ENCODE data around the gene TNNT2. TPM values are rescaled to one million over a fixed set of nuclear protein-coding genes. Genes with fewer than 3 reads are reported as not detected.

The TNNT2 gene
- total RNA-seq, 1 donor from 2014 or later, result 21.3 TPM

DNA sequence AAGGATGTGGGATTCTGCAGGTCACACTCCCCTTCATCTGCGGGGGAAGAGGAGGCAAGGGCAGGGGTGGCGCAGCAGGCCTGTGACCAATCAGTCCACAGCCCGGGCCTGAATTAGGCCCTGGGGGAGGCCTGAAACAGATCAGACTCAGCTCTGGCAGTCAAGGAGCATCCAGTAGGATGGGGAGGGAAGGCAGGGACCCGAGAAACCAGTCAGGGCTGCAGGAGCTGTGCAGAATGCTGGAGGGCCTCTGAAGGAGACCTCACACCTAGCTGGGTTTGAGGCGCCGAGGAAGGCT, 12.7 kb downstream of the TNNT2 start:
- Mint-ChIP-seq H3K27me3 (peaks cover 11% of the 10 kb centered on the region), H3K36me3 (no peaks in the 10 kb centered on the region), H3K9me3 (no peaks in the 10 kb centered on the region), H3K4me3 (no peak overlapping the region), H3K4me1 (ENCODE audit: unreplicated experiment) (no peaks in the 10 kb centered on the region), H3K27ac (no peak overlapping the region)
- TF ChIP-seq CTCF (conservative IDR thresholded peaks at IDR 0.05), result no peak
- no peak for DNase-seq (ENCODE audit: extremely low spot score, unreplicated experiment)

DNA sequence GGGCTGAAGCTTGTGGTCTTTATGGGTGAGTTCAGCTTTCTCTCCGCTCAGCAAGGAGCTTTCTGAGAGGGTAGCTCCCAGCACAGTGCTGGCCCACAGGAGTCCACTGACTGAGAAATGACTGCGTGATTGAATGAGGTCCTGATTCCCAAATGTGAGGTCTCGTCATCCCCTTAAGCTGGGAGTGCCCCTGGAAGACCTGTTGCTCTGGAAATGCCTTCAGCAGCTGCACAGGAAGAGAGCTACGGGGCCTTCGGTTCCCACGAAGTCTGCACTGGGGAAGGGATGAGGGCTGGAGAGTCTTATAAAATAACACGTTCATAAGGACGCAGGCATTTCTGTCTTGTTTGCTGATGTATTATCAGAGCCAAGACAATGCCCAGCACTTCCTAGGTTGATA, 14.0 kb downstream of the TNNT2 start:
- Mint-ChIP-seq H3K36me3 (no peaks in the 10 kb centered on the region), H3K4me3 (no peak overlapping the region), H3K9me3 (no peaks in the 10 kb centered on the region), H3K27ac (no peak overlapping the region), H3K4me1 (ENCODE audit: unreplicated experiment) (no peaks in the 10 kb centered on the region), H3K27me3 (peaks cover 7% of the 10 kb centered on the region)
- no peak for DNase-seq (ENCODE audit: extremely low spot score, unreplicated experiment)
- TF ChIP-seq CTCF (conservative IDR thresholded peaks at IDR 0.05), result no peak

DNA sequence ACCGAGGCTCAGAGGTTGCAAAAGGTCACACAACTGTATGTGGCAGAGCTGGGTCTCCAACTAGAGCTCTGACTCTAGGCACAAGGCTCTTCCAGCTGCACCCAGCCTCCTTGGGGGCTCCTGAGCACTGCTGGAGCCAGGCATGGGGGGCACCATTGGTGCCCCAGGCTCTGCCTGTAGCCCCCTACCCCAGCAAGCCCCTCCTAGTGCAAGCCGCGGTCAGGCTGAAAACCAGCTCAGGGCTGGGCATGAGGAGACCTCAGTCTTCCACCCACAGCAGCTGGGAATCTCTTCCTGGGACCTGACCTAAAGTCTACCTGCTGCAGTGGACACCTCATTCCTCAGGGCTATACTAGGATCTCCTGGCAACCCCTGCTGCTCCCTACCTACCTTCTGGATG, 14.6 kb downstream of the TNNT2 start:
- Mint-ChIP-seq H3K27me3 (peaks cover 4% of the 10 kb centered on the region), H3K36me3 (no peaks in the 10 kb centered on the region), H3K27ac (no peak overlapping the region), H3K9me3 (no peaks in the 10 kb centered on the region), H3K4me3 (no peak overlapping the region), H3K4me1 (ENCODE audit: unreplicated experiment) (no peaks in the 10 kb centered on the region)
- no peak for DNase-seq (ENCODE audit: extremely low spot score, unreplicated experiment)
- no peak for TF ChIP-seq CTCF (conservative IDR thresholded peaks at IDR 0.05)

DNA sequence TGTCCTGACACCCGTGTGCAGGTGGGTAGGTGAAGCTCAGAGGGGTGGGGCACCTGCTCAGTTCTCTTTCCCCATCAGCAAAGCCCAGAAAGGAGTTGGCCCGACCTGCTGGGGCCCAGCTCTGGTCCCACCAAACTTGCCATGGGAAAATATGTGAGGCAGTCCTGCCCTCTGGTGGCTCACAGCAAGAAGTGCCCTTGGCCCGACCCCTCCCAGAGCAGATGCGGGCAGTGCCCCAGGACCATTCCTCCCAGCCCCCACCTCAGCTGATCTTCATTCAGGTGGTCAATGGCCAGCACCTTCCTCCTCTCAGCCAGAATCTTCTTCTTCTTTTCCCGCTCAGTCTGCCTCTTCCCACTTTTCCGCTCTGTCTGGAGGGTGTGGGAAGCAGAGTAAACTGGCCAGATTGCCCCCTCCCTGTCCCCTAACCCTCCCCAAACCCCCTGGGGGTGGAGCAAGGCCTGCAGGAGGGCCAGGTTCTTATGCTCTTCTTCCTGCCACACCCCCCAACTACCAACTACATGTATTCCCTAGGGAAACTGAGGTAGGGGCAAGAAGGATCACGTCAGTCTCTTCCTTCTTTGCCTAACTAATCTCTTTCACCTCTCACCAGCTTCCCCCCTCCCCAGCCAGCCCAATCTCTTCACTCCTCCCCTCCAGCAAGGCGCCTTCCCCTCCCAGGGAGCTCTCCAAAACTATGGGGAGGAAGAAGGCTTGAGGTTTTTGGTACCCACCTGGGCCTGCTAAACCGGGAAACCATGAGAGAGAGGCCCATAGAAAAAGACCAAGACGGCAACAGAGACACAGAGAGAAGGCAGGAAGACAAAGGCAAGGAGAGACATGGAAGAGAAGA, 15.6 kb downstream of the TNNT2 start:
- DNase-seq (ENCODE audit: extremely low spot score, unreplicated experiment), result no peak
- Mint-ChIP-seq H3K4me1 (ENCODE audit: unreplicated experiment) (no peaks in the 10 kb centered on the region), H3K27me3 (no peaks in the 10 kb centered on the region), H3K36me3 (no peaks in the 10 kb centered on the region), H3K4me3 (no peak overlapping the region), H3K9me3 (no peaks in the 10 kb centered on the region), H3K27ac (no peak overlapping the region)
- peak; percentile 91 for TF ChIP-seq CTCF (conservative IDR thresholded peaks at IDR 0.05)

DNA sequence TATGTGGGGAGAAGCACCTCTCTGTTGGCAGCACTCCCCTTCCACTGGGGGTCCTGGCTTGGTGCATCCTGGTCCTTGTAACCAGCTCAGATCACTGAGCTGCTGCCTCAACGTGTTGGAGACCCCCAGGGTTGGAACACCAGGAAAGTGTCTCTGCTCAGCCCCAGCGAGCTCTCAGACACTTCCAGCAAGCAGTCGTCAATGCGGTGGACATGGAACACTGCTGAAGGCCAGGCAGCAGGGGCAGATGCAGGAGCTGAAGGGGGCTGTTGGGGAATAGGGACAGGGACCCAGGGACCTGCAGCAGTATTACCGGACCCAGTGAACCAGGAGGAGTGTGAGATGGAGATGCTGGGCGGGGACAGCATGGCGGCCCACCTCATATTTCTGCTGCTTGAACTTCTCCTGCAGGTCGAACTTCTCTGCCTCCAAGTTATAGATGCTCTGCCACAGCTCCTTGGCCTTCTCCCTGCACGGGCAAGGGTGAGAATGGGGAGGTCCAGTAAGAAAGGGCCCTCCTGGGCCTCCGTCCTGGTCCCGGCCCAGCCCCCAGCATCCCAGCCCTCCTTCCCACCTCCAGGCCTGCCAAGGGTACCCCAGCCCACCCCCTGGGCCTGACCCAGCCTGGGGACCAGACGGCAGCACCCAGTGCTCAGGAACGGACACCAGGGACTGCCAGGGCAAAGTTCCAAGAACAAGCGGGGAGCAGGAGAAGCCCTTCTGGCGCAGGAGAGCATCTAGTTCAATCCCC, 16.4 kb downstream of the TNNT2 start:
- no peak overlapping the region for H3K27ac Mint-ChIP-seq
- no peak for TF ChIP-seq CTCF (conservative IDR thresholded peaks at IDR 0.05)
- DNase-seq (ENCODE audit: extremely low spot score, unreplicated experiment), result no peak
- no peaks in the 10 kb centered on the region for H3K36me3 Mint-ChIP-seq
- H3K9me3 Mint-ChIP-seq, result no peaks in the 10 kb centered on the region
- H3K27me3 Mint-ChIP-seq, result no peaks in the 10 kb centered on the region
- no peaks in the 10 kb centered on the region for H3K4me1 Mint-ChIP-seq (ENCODE audit: unreplicated experiment)
- no peak overlapping the region for H3K4me3 Mint-ChIP-seq
